ENCODE results near the gene CAV1.
"Not testable (repeated sequence)": the region's sequence is repeated elsewhere in the genome, so short reads cannot be mapped to it uniquely, and the experiment has no call there.

The CAV1 gene, protein sequence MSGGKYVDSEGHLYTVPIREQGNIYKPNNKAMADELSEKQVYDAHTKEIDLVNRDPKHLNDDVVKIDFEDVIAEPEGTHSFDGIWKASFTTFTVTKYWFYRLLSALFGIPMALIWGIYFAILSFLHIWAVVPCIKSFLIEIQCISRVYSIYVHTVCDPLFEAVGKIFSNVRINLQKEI

DNA sequence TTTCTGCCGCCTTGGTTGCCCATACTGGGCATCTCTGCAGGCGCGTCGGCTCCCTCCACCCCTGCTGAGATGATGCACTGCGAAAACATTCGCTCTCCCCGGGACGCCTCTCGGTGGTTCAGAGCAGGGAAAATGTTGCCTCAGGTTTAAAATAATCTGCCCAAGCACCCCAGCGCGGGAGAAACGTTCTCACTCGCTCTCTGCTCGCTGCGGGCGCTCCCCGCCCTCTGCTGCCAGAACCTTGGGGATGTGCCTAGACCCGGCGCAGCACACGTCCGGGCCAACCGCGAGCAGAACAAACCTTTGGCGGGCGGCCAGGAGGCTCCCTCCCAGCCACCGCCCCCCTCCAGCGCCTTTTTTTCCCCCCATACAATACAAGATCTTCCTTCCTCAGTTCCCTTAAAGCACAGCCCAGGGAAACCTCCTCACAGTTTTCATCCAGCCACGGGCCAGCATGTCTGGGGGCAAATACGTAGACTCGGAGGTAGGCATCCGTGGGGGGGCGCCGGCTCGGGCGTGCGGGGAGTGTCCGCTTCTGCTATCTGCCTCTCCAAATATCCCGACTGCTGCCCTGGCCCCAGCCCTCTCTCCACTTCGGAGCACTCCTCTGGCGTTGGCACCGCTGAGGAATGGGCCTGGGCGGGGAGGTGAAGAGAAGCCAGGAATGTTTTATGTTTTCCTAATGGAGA lies at the start of gene CAV1:
CAV1 (plus strand) TSS at position 428 of the 689 bp plus-strand sequence; CDS start at position 455, 27 bp downstream.
- Mint-ChIP-seq H3K4me3 (peak within 1 kb of the TSS; percentile 72), H3K27me3 (peaks cover 80% of the 10 kb centered on the region), H3K9me3 (no peaks in the 10 kb centered on the region), H3K36me3 (no peaks in the 10 kb centered on the region), H3K4me1 (peaks cover 27% of the 10 kb centered on the region), H3K27ac (peak within 1 kb of the TSS; percentile 49)
- CTCF ChIA-PET: interaction anchor here (1.4 to 3.5 kb wide), 11 partner anchors 57 to 391 kb away, joined by 5 to 24 read pairs (median 8); no protein-coding TSS in a partner anchor
- DNase-seq: peak; percentile 35

DNA sequence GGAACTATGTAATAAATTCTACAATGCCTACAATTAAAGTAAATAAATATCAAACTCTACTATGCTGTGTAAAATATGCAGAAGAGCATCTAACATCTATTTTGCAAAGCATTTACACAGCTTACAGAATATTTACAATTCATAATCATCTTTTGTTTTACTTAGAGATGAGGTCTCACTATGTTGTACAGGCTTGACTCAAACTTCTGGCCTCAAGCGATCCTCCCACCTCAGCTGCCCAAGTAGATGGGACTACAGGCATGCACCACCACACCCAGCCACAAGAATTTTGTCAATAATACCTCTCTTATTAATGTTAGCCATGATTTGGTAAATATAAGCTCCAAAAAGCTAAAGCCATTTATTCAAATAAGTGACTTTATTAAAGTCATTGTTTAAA lies 47.2 kb upstream of the CAV1 start:
- Mint-ChIP-seq H3K27me3 (peaks cover under 1% of the 10 kb centered on the region), H3K36me3 (no peaks in the 10 kb centered on the region), H3K9me3 (peaks cover 5% of the 10 kb centered on the region), H3K4me1 (no peaks in the 10 kb centered on the region), H3K27ac (no peak overlapping the region), H3K4me3 (no peak overlapping the region)
- CTCF ChIA-PET: interaction anchor here (0.6 kb wide), 1 partner anchor 568 kb away, joined by 3 read pairs; no protein-coding TSS in a partner anchor
- no peak for DNase-seq

DNA sequence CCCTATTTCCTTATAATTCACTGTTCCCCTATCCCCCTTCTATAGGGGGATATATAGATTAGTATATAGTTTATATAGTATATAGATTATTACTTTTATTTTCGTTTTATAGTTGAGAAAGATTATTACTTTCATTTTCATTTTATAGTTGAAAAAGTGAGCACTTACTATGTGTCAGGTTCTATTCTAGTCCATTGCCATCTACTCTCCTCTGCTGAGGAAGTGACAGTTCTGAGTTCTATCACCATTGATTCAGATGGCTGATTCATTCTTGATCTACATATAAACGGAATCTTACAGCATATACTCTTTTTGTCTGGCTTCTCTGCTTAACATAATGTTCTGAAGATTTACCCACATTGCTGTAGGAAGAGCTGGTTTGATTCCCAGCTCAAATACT lies 46.0 kb upstream of the CAV1 start:
- Mint-ChIP-seq H3K36me3 (no peaks in the 10 kb centered on the region), H3K9me3 (peaks cover 5% of the 10 kb centered on the region), H3K4me1 (no peaks in the 10 kb centered on the region), H3K27me3 (peaks cover 6% of the 10 kb centered on the region), H3K4me3 (no peak overlapping the region), H3K27ac (no peak overlapping the region)
- CTCF ChIA-PET: no interaction called here
- no peak for DNase-seq

- no peak for DNase-seq
- peaks cover 10% of the 10 kb centered on the region for H3K27me3 Mint-ChIP-seq
- H3K4me1 Mint-ChIP-seq: no peaks in the 10 kb centered on the region
- CTCF ChIA-PET: no interaction called here
- no peaks in the 10 kb centered on the region for H3K36me3 Mint-ChIP-seq
- no peak overlapping the region for H3K4me3 Mint-ChIP-seq
- H3K27ac Mint-ChIP-seq: no peak overlapping the region
- H3K9me3 Mint-ChIP-seq: no peaks in the 10 kb centered on the region
These were observed 41.4 kb upstream of the CAV1 start for GRCh38 chr7:116483271-116483942.

DNA sequence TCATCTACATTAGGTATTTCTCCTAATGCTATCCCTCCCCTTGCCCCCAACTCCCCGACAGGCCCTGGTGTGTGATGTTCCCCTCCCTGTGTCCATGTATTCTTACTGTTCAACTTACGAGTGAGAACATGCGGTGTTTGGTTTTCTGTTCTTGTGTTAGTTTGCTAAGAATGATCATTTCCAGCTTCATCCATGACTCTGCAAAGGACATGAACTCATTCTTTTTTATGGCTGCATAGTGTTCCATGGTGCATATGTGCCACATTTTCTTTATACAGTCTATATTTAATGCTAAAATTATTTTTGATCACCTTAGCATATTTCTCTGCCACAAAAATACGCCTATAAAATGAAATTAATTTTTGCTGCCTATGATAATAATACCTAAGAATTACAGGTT lies 40.4 kb upstream of the CAV1 start:
- H3K9me3 Mint-ChIP-seq, H3K27ac Mint-ChIP-seq, H3K27me3 Mint-ChIP-seq, CTCF ChIA-PET, H3K4me1 Mint-ChIP-seq, H3K4me3 Mint-ChIP-seq, H3K36me3 Mint-ChIP-seq, DNase-seq: not testable (repeated sequence)

DNA sequence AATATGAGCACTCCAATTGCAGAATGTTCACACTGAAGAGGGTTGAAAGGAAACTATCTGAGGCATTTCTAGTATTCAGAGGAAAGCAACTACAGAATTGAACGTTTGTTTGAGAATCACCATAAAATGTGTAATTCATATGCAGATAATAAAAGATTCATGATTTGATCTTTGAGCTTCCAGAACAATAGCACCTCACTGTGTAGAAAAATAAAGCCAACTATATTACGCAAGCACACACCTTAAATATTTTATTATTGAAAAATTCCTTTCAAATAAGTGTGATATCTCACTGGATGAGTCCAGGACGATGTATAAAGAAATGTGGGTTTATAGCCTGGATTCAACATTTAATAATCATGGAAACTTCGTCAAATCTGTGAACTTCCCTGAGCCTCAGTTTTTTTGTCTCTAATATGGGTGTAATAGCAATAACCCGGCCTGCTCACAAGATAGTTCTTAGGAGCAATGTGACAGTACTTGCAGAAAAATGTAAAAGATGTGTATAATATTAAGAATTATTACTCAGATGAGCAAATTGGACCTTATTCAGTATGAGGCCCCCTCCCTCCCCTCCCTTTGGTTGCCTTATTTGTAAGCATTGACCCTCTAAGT lies 36.8 kb upstream of the CAV1 start:
- DNase-seq: no peak
- Mint-ChIP-seq H3K36me3 (no peaks in the 10 kb centered on the region), H3K9me3 (no peaks in the 10 kb centered on the region), H3K27me3 (peaks cover 14% of the 10 kb centered on the region), H3K4me1 (no peaks in the 10 kb centered on the region), H3K27ac (no peak overlapping the region), H3K4me3 (no peak overlapping the region)
- CTCF ChIA-PET: no interaction called here

GRCh38 chr7:116490351-116490750 lies 34.5 kb upstream of the CAV1 start:
- Mint-ChIP-seq H3K27me3 (peaks cover 12% of the 10 kb centered on the region), H3K4me3 (no peak overlapping the region), H3K9me3 (no peaks in the 10 kb centered on the region), H3K27ac (no peak overlapping the region), H3K36me3 (no peaks in the 10 kb centered on the region), H3K4me1 (no peaks in the 10 kb centered on the region)
- no peak for DNase-seq
- CTCF ChIA-PET: no interaction called here

DNA sequence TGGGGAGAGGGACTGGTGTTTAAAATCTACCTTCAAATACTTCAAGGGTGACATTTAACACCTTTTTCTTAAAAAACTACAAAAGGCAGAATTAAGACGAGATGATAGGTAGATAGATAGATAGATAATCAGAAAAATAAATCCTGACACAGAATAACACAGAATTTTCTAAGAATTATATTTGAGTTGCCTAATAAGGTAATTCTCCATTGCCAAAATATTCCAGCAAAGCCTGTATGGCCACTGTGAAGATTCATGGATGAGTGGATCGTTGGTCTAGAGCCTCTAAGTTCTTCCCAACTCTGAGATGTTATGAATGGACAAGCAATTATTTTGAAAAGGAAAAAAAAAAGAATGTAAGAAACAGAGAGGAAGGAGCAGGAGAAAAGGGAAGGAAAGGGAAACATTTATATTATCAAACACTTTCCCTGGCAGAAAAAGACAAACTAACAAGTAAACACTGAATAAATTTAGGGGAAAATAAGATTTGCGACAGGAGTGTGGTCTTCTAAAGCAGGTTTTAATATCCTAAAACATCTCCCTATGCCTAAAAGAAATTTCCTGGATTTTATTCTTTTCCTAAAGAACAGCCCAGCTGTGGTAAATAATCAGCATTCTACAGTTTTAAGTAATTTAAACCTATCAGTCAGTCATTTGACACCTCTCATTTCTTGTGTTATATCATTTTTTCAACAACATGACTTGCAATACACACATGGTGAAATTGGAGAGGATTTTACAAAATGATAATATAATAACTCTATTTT lies 32.8 kb upstream of the CAV1 start:
- Mint-ChIP-seq H3K27ac (no peak overlapping the region), H3K4me3 (no peak overlapping the region), H3K36me3 (no peaks in the 10 kb centered on the region), H3K4me1 (no peaks in the 10 kb centered on the region), H3K27me3 (peaks cover 17% of the 10 kb centered on the region), H3K9me3 (no peaks in the 10 kb centered on the region)
- CTCF ChIA-PET: no interaction called here
- DNase-seq: no peak

- Mint-ChIP-seq H3K4me3 (no peak overlapping the region), H3K9me3 (no peaks in the 10 kb centered on the region), H3K36me3 (no peaks in the 10 kb centered on the region), H3K27ac (no peak overlapping the region), H3K4me1 (no peaks in the 10 kb centered on the region), H3K27me3 (peaks cover 15% of the 10 kb centered on the region)
- DNase-seq: no peak
- CTCF ChIA-PET: no interaction called here
These were observed 32.2 kb upstream of the CAV1 start for GRCh38 chr7:116492654-116493109.

DNA sequence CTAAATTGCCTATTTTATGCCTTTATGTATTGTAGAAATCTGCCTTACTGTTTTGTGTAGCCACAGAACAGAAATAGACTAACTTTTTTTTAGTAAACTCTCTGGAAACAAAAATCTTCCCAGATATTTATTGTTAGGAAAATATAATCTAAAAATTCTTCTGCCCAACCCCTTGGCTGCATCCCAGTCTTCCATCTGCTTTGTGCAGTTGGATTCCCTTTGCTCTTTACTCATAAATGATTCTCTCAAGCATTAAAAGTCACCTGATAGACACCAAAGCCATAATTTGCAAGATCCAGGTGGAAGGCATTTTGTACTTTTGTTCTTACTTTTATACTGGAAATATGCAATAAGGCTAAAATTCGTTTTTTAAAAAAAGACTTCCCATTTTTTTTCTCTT lies 31.4 kb upstream of the CAV1 start:
- H3K4me1 Mint-ChIP-seq: peaks cover 3% of the 10 kb centered on the region
- H3K27ac Mint-ChIP-seq: no peak overlapping the region
- H3K4me3 Mint-ChIP-seq: no peak overlapping the region
- CTCF ChIA-PET: no interaction called here
- DNase-seq: no peak
- H3K9me3 Mint-ChIP-seq: no peaks in the 10 kb centered on the region
- H3K27me3 Mint-ChIP-seq: peaks cover 22% of the 10 kb centered on the region
- H3K36me3 Mint-ChIP-seq: no peaks in the 10 kb centered on the region

DNA sequence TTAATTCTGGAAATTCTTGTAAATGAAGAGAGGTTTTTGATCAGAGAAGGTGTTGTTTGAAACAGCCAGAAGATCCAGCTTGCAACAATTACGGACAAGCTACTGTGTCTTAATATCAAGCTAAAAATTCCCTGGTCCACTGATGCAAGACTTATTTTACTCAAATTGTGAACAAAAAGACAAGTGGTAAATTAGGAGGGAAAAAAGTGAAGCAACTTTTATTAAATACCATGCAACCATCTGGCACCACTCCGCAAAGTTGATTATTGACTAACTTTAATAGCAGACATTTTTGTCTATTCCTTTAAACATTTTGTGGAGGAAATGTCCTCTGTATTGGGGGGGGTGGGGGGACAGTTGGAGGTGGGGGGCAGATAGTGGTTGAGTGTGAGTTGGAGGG lies 30.4 kb upstream of the CAV1 start:
- Mint-ChIP-seq H3K27ac (no peak overlapping the region), H3K27me3 (peaks cover 32% of the 10 kb centered on the region), H3K36me3 (no peaks in the 10 kb centered on the region), H3K4me1 (peaks cover 3% of the 10 kb centered on the region), H3K9me3 (no peaks in the 10 kb centered on the region), H3K4me3 (no peak overlapping the region)
- CTCF ChIA-PET: interaction anchor here (0.6 to 1.6 kb wide), 4 partner anchors 32 to 1802 kb away, joined by 3 to 4 read pairs (median 4); no protein-coding TSS in a partner anchor
- DNase-seq: no peak

GRCh38 chr7:116495736-116496135 lies 29.1 kb upstream of the CAV1 start:
- H3K9me3 Mint-ChIP-seq: no peaks in the 10 kb centered on the region
- CTCF ChIA-PET: interaction anchor here (1.6 kb wide), 1 partner anchor 31 kb away, joined by 4 read pairs; no protein-coding TSS in a partner anchor
- H3K27ac Mint-ChIP-seq: no peak overlapping the region
- H3K4me3 Mint-ChIP-seq: no peak overlapping the region
- H3K36me3 Mint-ChIP-seq: no peaks in the 10 kb centered on the region
- peaks cover 10% of the 10 kb centered on the region for H3K4me1 Mint-ChIP-seq
- DNase-seq: no peak
- H3K27me3 Mint-ChIP-seq: peaks cover 44% of the 10 kb centered on the region

GRCh38 chr7:116496653-116497052 lies 28.2 kb upstream of the CAV1 start:
- Mint-ChIP-seq H3K27me3 (peaks cover 48% of the 10 kb centered on the region), H3K4me1 (peaks cover 12% of the 10 kb centered on the region), H3K27ac (no peak overlapping the region), H3K4me3 (no peak overlapping the region), H3K36me3 (no peaks in the 10 kb centered on the region), H3K9me3 (no peaks in the 10 kb centered on the region)
- no peak for DNase-seq
- CTCF ChIA-PET: no interaction called here

DNA sequence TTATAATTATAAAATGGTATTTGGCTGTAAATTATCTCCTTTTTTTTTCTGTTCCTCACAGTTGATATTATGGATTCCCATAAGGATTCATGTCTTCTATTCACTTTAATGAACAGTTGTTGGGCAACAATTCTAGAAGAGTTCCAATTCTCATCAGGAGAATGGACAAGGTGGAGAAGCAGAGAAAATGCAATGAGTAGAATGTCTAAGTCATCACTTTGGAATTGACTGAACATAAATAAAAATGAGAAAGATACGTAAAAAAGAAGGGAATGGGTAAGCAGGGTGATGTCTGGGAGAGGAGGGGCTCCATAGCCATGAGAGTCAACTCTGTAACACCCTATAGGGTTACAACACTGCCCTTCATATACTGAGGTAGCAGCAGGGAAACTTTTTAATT lies 27.1 kb upstream of the CAV1 start:
- Mint-ChIP-seq H3K9me3 (no peaks in the 10 kb centered on the region), H3K4me3 (no peak overlapping the region), H3K36me3 (no peaks in the 10 kb centered on the region), H3K4me1 (peaks cover 12% of the 10 kb centered on the region), H3K27ac (no peak overlapping the region), H3K27me3 (peaks cover 44% of the 10 kb centered on the region)
- CTCF ChIA-PET: no interaction called here
- DNase-seq: no peak

Measured in activated naive CD4-positive, alpha-beta T cell treated with anti-CD3 and anti-CD28 coated beads, Interleukin-2, amount 10 ng/mL, durations not matched to agents 7 days and 5 days (primary cell).